ENCODE results near the gene ERLEC1. TPM values are rescaled to one million over a fixed set of nuclear protein-coding genes. Genes with fewer than 3 reads are reported as not detected.

The ERLEC1 gene
- total RNA-seq, 1 donor from 2014 or later: 84.5 TPM

DNA sequence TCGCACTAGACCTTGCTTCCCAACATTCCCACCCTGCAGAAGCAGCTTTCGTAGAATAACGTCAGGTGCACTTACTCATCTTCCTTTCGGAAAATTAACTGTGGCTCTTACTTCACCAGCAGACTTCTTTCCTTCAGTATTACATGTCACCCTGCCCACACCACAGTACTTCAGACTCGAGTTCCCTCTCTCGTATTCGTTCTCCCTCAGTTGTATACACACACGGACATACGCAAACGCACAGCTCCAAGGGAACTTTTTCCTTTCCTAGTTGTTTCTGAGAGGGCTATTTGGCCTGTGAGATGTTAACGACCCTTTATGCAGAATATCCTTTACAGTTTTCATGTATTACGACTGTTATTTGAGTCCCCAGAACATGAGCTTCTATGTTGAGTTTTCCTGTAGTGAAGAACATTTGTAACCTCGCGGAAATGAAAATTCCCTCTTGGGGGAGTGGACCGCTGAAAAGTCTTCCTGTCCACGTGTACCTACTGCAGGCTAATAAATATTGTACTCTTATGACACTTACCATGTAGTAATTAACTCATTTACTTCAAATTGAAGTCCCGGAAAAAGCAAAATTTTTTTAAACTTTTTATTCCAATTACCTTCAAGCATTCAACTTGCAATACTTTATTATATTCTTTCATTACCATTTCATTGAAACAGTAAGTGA lies 908 bp downstream of the ERLEC1 start:
- Histone ChIP-seq H3K4me3 (peak overlapping the region; percentile 83 to 95), H3K9me3 (no peaks in the 10 kb centered on the region), H3K27ac (peak overlapping the region; percentile 82), H3K27me3 (no peaks in the 10 kb centered on the region), H3K4me1 (peaks cover 49% of the 10 kb centered on the region), H3K36me3 (no peaks in the 10 kb centered on the region)
- intact Hi-C loops (cut with DNase I): no loop called here
- TF ChIP-seq POLR2AphosphoS5 (IDR thresholded peaks at IDR 0.05; ENCODE audit: insufficient read depth in 1 of 2, low read depth in 1 of 2) (no peak), POLR2A (IDR thresholded peaks at IDR 0.05) (no peak)
- TF ChIP-seq, protein P1, sequence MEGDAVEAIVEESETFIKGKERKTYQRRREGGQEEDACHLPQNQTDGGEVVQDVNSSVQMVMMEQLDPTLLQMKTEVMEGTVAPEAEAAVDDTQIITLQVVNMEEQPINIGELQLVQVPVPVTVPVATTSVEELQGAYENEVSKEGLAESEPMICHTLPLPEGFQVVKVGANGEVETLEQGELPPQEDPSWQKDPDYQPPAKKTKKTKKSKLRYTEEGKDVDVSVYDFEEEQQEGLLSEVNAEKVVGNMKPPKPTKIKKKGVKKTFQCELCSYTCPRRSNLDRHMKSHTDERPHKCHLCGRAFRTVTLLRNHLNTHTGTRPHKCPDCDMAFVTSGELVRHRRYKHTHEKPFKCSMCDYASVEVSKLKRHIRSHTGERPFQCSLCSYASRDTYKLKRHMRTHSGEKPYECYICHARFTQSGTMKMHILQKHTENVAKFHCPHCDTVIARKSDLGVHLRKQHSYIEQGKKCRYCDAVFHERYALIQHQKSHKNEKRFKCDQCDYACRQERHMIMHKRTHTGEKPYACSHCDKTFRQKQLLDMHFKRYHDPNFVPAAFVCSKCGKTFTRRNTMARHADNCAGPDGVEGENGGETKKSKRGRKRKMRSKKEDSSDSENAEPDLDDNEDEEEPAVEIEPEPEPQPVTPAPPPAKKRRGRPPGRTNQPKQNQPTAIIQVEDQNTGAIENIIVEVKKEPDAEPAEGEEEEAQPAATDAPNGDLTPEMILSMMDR (IDR thresholded peaks at IDR 0.05): no peak
- no peak for DNase-seq (ENCODE audit: extremely low spot score in 2 of 2)

- H3K36me3 ChIP-seq: peaks cover 0 to 30% of the 10 kb centered on the region in 2 donors
- H3K4me1 ChIP-seq: peaks cover 9% of the 10 kb centered on the region
- TF ChIP-seq POLR2AphosphoS5 (IDR thresholded peaks at IDR 0.05; ENCODE audit: insufficient read depth in 1 of 2, low read depth in 1 of 2) (no peak), POLR2A (IDR thresholded peaks at IDR 0.05) (no peak)
- TF ChIP-seq, protein P1 (IDR thresholded peaks at IDR 0.05): no peak
- H3K27ac ChIP-seq: no peak overlapping the region
- H3K27me3 ChIP-seq: no peaks in the 10 kb centered on the region
- intact Hi-C loops (cut with DNase I): no loop called here
- no peak overlapping the region for H3K4me3 ChIP-seq
- DNase-seq (ENCODE audit: extremely low spot score in 2 of 2): no peak
- H3K9me3 ChIP-seq: no peaks in the 10 kb centered on the region
Observed at GRCh38 chr2:53793261-53793660, 6.4 kb downstream of the ERLEC1 start.

- Histone ChIP-seq H3K27me3 (no peaks in the 10 kb centered on the region), H3K36me3 (peaks cover 0 to 36% of the 10 kb centered on the region in 2 donors), H3K4me3 (no peak overlapping the region), H3K4me1 (peaks cover 4% of the 10 kb centered on the region), H3K27ac (no peak overlapping the region), H3K9me3 (no peaks in the 10 kb centered on the region)
- intact Hi-C loops (cut with DNase I): no loop called here
- TF ChIP-seq POLR2AphosphoS5 (IDR thresholded peaks at IDR 0.05; ENCODE audit: insufficient read depth in 1 of 2, low read depth in 1 of 2) (no peak), POLR2A (IDR thresholded peaks at IDR 0.05) (no peak)
- TF ChIP-seq, protein P1 (IDR thresholded peaks at IDR 0.05): no peak
- no peak for DNase-seq (ENCODE audit: extremely low spot score in 2 of 2)
Observed at GRCh38 chr2:53793821-53794220, 7.0 kb downstream of the ERLEC1 start.

DNA sequence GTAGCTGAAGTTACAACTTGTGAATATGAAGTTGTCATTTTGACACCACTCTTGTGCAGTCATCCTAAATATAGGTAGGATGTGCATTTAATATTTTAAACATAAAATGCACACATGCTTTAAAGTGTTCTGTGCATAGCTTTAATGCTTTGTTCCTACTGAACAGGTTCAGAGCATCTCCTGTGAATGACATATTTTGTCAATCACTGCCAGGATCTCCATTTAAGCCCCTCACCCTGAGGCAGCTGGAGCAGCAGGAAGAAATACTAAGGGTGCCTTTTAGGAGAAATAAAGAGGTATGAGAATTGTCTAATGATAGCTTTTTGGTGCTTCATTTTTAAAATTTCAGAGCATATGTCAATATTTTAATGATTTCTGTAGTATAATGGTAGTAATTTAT lies 14.7 kb downstream of the ERLEC1 start:
- no peaks in the 10 kb centered on the region for H3K4me1 ChIP-seq
- H3K36me3 ChIP-seq: peaks cover 0 to 60% of the 10 kb centered on the region in 2 donors
- no peak overlapping the region for H3K27ac ChIP-seq
- intact Hi-C loops (cut with DNase I): no loop called here
- no peaks in the 10 kb centered on the region for H3K9me3 ChIP-seq
- TF ChIP-seq POLR2A (IDR thresholded peaks at IDR 0.05) (no peak), POLR2AphosphoS5 (IDR thresholded peaks at IDR 0.05; ENCODE audit: insufficient read depth in 1 of 2, low read depth in 1 of 2) (no peak)
- TF ChIP-seq, protein P1 (IDR thresholded peaks at IDR 0.05): no peak
- H3K27me3 ChIP-seq: no peaks in the 10 kb centered on the region
- H3K4me3 ChIP-seq: no peak overlapping the region
- DNase-seq (ENCODE audit: extremely low spot score in 2 of 2): no peak

DNA sequence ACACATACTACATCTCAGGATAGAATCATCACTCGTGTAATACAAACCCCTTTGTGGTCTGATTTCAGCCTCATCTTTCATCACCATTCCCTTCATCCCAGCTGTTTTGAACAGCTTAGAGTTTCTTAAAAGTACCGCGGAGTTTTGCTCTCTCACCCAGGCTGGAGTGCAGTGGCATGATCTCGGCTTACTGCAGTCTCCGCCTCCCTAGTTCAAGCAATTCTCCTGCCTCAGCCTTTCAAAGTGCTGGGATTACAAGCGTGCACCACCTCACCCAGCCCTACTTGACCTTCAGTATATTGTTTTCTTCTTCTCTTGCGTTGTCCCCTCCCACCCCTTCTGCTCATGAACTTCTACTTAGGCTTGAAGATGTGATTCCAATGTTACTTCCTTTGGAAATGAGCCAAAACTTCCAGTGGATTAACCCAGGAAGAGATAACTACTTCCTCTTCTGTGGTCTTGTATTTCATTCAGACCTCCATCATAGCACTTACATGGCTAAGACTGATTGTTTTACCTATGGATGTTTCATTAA lies 15.8 kb downstream of the ERLEC1 start:
- intact Hi-C loops (cut with DNase I): no loop called here

More for the DNA sequence above, 15.8 kb downstream of the ERLEC1 start:
- Histone ChIP-seq H3K27ac (no peak overlapping the region), H3K4me3 (no peak overlapping the region), H3K27me3 (no peaks in the 10 kb centered on the region), H3K9me3 (no peaks in the 10 kb centered on the region), H3K4me1 (no peaks in the 10 kb centered on the region), H3K36me3 (peaks cover 0 to 67% of the 10 kb centered on the region in 2 donors)
- no peak for DNase-seq (ENCODE audit: extremely low spot score in 2 of 2)
- TF ChIP-seq POLR2AphosphoS5 (IDR thresholded peaks at IDR 0.05; ENCODE audit: insufficient read depth in 1 of 2, low read depth in 1 of 2): no peak
- TF ChIP-seq, protein P1 (IDR thresholded peaks at IDR 0.05): no peak
- TF ChIP-seq POLR2A (IDR thresholded peaks at IDR 0.05): no peak

Data from vagina (tissue), 2 donors.